Smooth muscle cell (in vitro differentiated cells): ENCODE results near the gene ADAMTS12. TPM values are rescaled to one million over a fixed set of nuclear protein-coding genes. Genes with fewer than 3 reads are reported as not detected.

ENCODE experiments used
- DNase-seq: peaks from one replicate; lab custom pipeline; 2025; ENCODE audit not compliant: unreplicated experiment; lab: John Stamatoyannopoulos, UW
- H2AFZ ChIP-seq: fragments of 200-600 bp; sonication (generic); 2 replicates; pipeline ENCODE4 v1.6.0; 2016; ENCODE audit warnings: antibody characterized with exemption, low read depth, mild to moderate bottlenecking
- H3F3A ChIP-seq: fragments of 200-600 bp; sonication (generic); 2 replicates; pipeline ENCODE4 v1.6.0; 2017; ENCODE audit warnings: antibody characterized with exemption, low read depth
- H3K27ac ChIP-seq: fragments of 200-600 bp; sonication (generic); 2 replicates; pipeline ENCODE4 v1.5.1; 2016; ENCODE audit warnings: low read depth, mild to moderate bottlenecking
- H3K27me3 ChIP-seq: fragments of 200-600 bp; sonication (generic); 2 replicates; pipeline ENCODE4 v1.6.1; 2016; ENCODE audit warnings: low read depth, mild to moderate bottlenecking
- H3K36me3 ChIP-seq: fragments of 200-600 bp; sonication (generic); 2 replicates; pipeline ENCODE4 v1.5.1; 2016; ENCODE audit warnings: low read depth
- H3K4me1 ChIP-seq: fragments of 200-600 bp; sonication (generic); 2 replicates; pipeline ENCODE4 v1.5.1; 2016; ENCODE audit warnings: low read depth
- H3K4me2 ChIP-seq: fragments of 200-600 bp; sonication (generic); 2 replicates; pipeline ENCODE4 v1.6.0; 2016; ENCODE audit warnings: mild to moderate bottlenecking
- H3K4me3 ChIP-seq: fragments of 200-600 bp; sonication (generic); 2 replicates; pipeline ENCODE4 v1.5.1; 2016; ENCODE audit warnings: mild to moderate bottlenecking
- H3K79me2 ChIP-seq: fragments of 200-600 bp; sonication (generic); 2 replicates; pipeline ENCODE4 v1.6.0; 2016; ENCODE audit warnings: low read depth, mild to moderate bottlenecking
- H3K9ac ChIP-seq: fragments of 200-600 bp; sonication (generic); 2 replicates; pipeline ENCODE4 v1.6.0; 2016; ENCODE audit warnings: low read depth
- H3K9me3 ChIP-seq: fragments of 200-600 bp; sonication (generic); replicated peaks from 2 replicates; pipeline ENCODE4 v1.5.1; 2016; ENCODE audit warnings: low read depth
- H4K20me1 ChIP-seq: fragments of 200-600 bp; sonication (generic); 2 replicates; pipeline ENCODE4 v1.6.0; 2016; ENCODE audit warnings: low read depth
- WGBS: methylation state at CpG from one replicate; pipeline ENCODE4 v1.1.7; 2016; ENCODE audit warnings: low lambda C conversion rate; 5-methylcytosine and 5-hydroxymethylcytosine counted together
- polyA plus RNA-seq: library from polyadenylated mRNA; unstranded; fragments of >200 nt; fragmentation: Nextera tagmentation; extraction: Ambion mirVana; gene quantifications from 2 replicates; pipeline ENCODE4 v1.2.1, GENCODE V29; 2016
- total RNA-seq: library from RNA; depleted of rRNA; stranded (reverse); fragments of >200 nt; gene quantifications from 2 replicates; pipeline ENCODE4 v1.2.3, GENCODE V29; 2014
- TF ChIP-seq, protein P1 (sequence below): fragments of 200-600 bp; sonication (generic); IDR thresholded peaks from 2 replicates; pipeline ENCODE4 v1.5.1; 2017; ENCODE audit warnings: borderline replicate concordance, mild to moderate bottlenecking, antibody characterized with exemption; ENCODE audit not compliant: insufficient read depth, poor library complexity, severe bottlenecking

ADAMTS12 gene
- total and polyA plus RNA-seq, 2 experiments from 2014 or later: 34.3 to 84.9 TPM

DNA sequence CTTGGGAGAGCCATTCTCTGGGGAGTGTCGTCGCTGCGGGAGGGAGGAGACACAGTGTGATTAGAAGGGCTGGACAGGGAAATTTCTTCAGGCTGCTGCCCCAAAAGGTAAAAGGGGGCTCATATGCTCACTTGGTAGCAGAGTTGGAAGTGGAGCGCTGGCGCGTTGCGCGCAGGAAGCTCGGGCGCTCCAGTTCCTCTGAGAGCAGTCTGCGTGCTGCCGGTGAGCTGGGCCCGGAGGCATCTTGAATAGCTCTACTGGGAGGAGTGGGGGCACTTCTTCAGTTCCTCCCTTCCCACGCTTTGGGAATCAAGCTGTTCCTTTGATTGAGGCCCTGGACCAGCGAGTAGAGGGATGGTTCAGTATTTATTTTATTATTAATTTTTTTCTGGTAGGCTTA, 47.1 kb upstream of the ADAMTS12 start:
- H4K20me1 ChIP-seq: no peaks in the 10 kb centered on the region
- H3K9ac ChIP-seq: no peak overlapping the region
- H3K79me2 ChIP-seq: no peaks in the 10 kb centered on the region
- H3K9me3 ChIP-seq: no peaks in the 10 kb centered on the region
- no peaks in the 10 kb centered on the region for H3F3A ChIP-seq
- H3K36me3 ChIP-seq: no peaks in the 10 kb centered on the region
- no peak for DNase-seq
- no peak overlapping the region for H3K27ac ChIP-seq
- no peak overlapping the region for H2AFZ ChIP-seq
- H3K4me1 ChIP-seq: no peaks in the 10 kb centered on the region
- H3K4me3 ChIP-seq: no peak overlapping the region
- H3K27me3 ChIP-seq: peaks cover 6% of the 10 kb centered on the region
- 95% methylated on average over 15 of the region's 15 CpGs for WGBS
- TF ChIP-seq, protein P1, sequence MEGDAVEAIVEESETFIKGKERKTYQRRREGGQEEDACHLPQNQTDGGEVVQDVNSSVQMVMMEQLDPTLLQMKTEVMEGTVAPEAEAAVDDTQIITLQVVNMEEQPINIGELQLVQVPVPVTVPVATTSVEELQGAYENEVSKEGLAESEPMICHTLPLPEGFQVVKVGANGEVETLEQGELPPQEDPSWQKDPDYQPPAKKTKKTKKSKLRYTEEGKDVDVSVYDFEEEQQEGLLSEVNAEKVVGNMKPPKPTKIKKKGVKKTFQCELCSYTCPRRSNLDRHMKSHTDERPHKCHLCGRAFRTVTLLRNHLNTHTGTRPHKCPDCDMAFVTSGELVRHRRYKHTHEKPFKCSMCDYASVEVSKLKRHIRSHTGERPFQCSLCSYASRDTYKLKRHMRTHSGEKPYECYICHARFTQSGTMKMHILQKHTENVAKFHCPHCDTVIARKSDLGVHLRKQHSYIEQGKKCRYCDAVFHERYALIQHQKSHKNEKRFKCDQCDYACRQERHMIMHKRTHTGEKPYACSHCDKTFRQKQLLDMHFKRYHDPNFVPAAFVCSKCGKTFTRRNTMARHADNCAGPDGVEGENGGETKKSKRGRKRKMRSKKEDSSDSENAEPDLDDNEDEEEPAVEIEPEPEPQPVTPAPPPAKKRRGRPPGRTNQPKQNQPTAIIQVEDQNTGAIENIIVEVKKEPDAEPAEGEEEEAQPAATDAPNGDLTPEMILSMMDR: no peak
- H3K4me2 ChIP-seq: no peak overlapping the region

DNA sequence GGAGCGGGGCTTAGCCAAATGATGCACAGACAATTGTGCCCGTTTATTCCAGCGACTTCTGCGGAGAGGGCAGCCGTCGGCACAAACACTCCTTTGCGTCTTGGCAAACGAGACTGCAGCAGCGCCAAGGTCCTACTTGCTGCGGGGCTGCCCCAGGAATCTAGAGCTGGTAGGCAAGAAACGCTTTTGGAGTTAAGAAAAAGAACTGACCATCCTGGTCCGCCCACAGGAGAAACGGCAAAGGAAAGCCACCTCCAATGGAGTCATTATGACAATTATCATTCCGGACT, 46.7 kb upstream of the ADAMTS12 start:
- Histone ChIP-seq H3K36me3 (no peaks in the 10 kb centered on the region), H2AFZ (no peak overlapping the region), H3K4me3 (no peak overlapping the region), H4K20me1 (no peaks in the 10 kb centered on the region), H3K79me2 (no peaks in the 10 kb centered on the region), H3K27me3 (peaks cover 6% of the 10 kb centered on the region), H3F3A (no peaks in the 10 kb centered on the region), H3K4me1 (no peaks in the 10 kb centered on the region), H3K9ac (no peak overlapping the region), H3K27ac (no peak overlapping the region), H3K9me3 (no peaks in the 10 kb centered on the region), H3K4me2 (no peak overlapping the region)
- 92% methylated on average over 14 of the region's 14 CpGs for WGBS
- TF ChIP-seq, protein P1: no peak
- DNase-seq: no peak

DNA sequence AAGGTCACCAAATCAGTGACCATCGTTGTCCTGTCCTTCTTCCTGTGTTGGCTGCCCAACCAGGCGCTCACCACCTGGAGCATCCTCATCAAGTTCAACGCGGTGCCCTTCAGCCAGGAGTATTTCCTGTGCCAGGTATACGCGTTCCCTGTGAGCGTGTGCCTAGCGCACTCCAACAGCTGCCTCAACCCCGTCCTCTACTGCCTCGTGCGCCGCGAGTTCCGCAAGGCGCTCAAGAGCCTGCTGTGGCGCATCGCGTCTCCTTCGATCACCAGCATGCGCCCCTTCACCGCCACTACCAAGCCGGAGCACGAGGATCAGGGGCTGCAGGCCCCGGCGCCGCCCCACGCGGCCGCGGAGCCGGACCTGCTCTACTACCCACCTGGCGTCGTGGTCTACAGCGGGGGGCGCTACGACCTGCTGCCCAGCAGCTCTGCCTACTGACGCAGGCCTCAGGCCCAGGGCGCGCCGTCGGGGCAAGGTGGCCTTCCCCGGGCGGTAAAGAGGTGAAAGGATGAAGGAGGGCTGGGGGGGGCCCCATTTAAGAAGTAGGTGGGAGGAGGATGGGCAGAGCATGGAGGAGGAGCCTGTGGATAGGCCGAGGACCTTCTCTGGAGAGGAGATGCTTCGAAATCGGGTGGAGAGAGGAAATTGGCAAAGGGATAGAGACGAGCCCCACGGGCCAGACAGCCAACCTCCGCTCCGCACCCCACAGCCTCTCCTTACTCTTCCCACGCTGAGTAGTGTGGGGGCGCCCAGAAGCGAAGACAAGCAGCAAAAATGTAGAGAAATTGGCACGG, 46.1 kb upstream of the ADAMTS12 start:
- no peaks in the 10 kb centered on the region for H3K36me3 ChIP-seq
- H3K4me3 ChIP-seq: no peak overlapping the region
- no peaks in the 10 kb centered on the region for H3K4me1 ChIP-seq
- H3F3A ChIP-seq: no peaks in the 10 kb centered on the region
- H3K9me3 ChIP-seq: no peaks in the 10 kb centered on the region
- 94% methylated on average over 54 of the region's 54 CpGs for WGBS
- no peak overlapping the region for H3K27ac ChIP-seq
- no peak overlapping the region for H3K4me2 ChIP-seq
- no peak for DNase-seq
- H2AFZ ChIP-seq: no peak overlapping the region
- TF ChIP-seq, protein P1: no peak
- H4K20me1 ChIP-seq: no peaks in the 10 kb centered on the region
- H3K9ac ChIP-seq: no peak overlapping the region
- H3K79me2 ChIP-seq: no peaks in the 10 kb centered on the region
- peaks cover 6% of the 10 kb centered on the region for H3K27me3 ChIP-seq

DNA sequence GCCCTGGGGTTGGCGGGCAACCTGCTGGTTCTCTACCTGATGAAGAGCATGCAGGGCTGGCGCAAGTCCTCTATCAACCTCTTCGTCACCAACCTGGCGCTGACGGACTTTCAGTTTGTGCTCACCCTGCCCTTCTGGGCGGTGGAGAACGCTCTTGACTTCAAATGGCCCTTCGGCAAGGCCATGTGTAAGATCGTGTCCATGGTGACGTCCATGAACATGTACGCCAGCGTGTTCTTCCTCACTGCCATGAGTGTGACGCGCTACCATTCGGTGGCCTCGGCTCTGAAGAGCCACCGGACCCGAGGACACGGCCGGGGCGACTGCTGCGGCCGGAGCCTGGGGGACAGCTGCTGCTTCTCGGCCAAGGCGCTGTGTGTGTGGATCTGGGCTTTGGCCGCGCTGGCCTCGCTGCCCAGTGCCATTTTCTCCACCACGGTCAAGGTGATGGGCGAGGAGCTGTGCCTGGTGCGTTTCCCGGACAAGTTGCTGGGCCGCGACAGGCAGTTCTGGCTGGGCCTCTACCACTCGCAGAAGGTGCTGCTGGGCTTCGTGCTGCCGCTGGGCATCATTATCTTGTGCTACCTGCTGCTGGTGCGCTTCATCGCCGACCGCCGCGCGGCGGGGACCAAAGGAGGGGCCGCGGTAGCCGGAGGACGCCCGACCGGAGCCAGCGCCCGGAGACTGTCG, 45.4 kb upstream of the ADAMTS12 start:
- WGBS: 97% methylated on average over 54 of the region's 54 CpGs

More for the DNA sequence above, 45.4 kb upstream of the ADAMTS12 start:
- H3K9ac ChIP-seq: no peak overlapping the region
- H2AFZ ChIP-seq: no peak overlapping the region
- peaks cover 6% of the 10 kb centered on the region for H3K27me3 ChIP-seq
- H3K4me1 ChIP-seq: no peaks in the 10 kb centered on the region
- DNase-seq: no peak
- H3K36me3 ChIP-seq: no peaks in the 10 kb centered on the region
- no peaks in the 10 kb centered on the region for H3F3A ChIP-seq
- H3K4me3 ChIP-seq: no peak overlapping the region
- H3K9me3 ChIP-seq: no peaks in the 10 kb centered on the region
- H3K79me2 ChIP-seq: no peaks in the 10 kb centered on the region
- no peak overlapping the region for H3K4me2 ChIP-seq
- no peak overlapping the region for H3K27ac ChIP-seq
- no peaks in the 10 kb centered on the region for H4K20me1 ChIP-seq
- TF ChIP-seq, protein P1: no peak
